ENCODE results near the gene SPOCD1.

DNA sequence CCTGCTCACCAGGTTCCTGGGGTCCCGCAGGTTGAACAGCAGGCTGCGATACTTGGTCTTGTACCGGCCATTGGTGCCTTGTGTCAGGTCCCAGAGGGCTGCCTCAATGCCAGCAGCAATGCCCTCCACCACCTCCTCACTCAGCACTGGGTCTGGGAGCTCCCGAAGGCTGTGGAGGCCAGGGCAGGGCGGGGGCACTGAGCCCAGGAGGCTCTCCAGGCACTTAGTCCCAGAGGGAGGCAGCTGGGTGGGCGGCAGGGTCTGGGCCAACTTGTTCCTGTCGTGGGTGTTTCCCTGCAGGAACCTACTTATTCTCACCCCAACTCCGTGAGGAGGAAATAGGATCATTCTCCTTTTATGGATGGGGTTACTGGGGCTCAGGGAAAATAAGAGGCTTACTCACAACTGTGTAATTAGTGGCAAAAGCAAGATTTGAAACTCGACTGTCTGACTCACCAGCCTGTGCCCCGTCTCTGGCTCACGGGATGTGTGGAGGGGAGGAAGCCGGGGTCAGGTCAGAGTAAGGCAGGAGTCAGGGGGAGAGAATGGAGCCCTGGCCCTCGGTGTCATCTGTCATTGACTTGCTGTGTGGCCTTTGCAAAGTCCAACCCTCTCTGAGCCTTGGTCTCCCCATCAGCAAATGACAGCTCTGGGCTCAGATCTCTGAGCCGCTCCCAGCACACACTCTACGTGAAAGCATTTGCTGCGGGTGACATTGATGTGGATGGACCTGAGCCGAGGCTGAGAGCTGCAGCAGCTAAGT, 17.2 kb downstream of the SPOCD1 start:
- TF ChIP-seq GABPA (IDR thresholded peaks at IDR 0.05; ENCODE audit: low read depth) (no peak), FOXM1 (IDR thresholded peaks at IDR 0.05; ENCODE audit: low read depth) (no peak), POLR2AphosphoS5 (IDR thresholded peaks at IDR 0.05; ENCODE audit: low read depth, low read length) (no peak), MEF2A (IDR thresholded peaks at IDR 0.05; ENCODE audit: borderline replicate concordance, low read depth) (no peak), NFIC (IDR thresholded peaks at IDR 0.05; ENCODE audit: borderline replicate concordance) (no peak), RFX5 (IDR thresholded peaks at IDR 0.05; ENCODE audit: low read length) (no peak), ELF1 (IDR thresholded peaks at IDR 0.05) (no peak), NRF1 (IDR thresholded peaks at IDR 0.05; ENCODE audit: low read depth, low read length) (no peak), EZH2phosphoT487 (IDR thresholded peaks at IDR 0.05; ENCODE audit: borderline replicate concordance, low read depth) (no peak), TAF1 (IDR thresholded peaks at IDR 0.05; ENCODE audit: borderline replicate concordance, low read depth, low read length) (no peak)
- TF ChIP-seq, protein P1, sequence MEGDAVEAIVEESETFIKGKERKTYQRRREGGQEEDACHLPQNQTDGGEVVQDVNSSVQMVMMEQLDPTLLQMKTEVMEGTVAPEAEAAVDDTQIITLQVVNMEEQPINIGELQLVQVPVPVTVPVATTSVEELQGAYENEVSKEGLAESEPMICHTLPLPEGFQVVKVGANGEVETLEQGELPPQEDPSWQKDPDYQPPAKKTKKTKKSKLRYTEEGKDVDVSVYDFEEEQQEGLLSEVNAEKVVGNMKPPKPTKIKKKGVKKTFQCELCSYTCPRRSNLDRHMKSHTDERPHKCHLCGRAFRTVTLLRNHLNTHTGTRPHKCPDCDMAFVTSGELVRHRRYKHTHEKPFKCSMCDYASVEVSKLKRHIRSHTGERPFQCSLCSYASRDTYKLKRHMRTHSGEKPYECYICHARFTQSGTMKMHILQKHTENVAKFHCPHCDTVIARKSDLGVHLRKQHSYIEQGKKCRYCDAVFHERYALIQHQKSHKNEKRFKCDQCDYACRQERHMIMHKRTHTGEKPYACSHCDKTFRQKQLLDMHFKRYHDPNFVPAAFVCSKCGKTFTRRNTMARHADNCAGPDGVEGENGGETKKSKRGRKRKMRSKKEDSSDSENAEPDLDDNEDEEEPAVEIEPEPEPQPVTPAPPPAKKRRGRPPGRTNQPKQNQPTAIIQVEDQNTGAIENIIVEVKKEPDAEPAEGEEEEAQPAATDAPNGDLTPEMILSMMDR (IDR thresholded peaks at IDR 0.05) = no peak
- TF ChIP-seq, protein P2, sequence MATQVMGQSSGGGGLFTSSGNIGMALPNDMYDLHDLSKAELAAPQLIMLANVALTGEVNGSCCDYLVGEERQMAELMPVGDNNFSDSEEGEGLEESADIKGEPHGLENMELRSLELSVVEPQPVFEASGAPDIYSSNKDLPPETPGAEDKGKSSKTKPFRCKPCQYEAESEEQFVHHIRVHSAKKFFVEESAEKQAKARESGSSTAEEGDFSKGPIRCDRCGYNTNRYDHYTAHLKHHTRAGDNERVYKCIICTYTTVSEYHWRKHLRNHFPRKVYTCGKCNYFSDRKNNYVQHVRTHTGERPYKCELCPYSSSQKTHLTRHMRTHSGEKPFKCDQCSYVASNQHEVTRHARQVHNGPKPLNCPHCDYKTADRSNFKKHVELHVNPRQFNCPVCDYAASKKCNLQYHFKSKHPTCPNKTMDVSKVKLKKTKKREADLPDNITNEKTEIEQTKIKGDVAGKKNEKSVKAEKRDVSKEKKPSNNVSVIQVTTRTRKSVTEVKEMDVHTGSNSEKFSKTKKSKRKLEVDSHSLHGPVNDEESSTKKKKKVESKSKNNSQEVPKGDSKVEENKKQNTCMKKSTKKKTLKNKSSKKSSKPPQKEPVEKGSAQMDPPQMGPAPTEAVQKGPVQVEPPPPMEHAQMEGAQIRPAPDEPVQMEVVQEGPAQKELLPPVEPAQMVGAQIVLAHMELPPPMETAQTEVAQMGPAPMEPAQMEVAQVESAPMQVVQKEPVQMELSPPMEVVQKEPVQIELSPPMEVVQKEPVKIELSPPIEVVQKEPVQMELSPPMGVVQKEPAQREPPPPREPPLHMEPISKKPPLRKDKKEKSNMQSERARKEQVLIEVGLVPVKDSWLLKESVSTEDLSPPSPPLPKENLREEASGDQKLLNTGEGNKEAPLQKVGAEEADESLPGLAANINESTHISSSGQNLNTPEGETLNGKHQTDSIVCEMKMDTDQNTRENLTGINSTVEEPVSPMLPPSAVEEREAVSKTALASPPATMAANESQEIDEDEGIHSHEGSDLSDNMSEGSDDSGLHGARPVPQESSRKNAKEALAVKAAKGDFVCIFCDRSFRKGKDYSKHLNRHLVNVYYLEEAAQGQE (IDR thresholded peaks at IDR 0.05; ENCODE audit: low read depth, low read length) = no peak
- TF ChIP-seq, protein P3, sequence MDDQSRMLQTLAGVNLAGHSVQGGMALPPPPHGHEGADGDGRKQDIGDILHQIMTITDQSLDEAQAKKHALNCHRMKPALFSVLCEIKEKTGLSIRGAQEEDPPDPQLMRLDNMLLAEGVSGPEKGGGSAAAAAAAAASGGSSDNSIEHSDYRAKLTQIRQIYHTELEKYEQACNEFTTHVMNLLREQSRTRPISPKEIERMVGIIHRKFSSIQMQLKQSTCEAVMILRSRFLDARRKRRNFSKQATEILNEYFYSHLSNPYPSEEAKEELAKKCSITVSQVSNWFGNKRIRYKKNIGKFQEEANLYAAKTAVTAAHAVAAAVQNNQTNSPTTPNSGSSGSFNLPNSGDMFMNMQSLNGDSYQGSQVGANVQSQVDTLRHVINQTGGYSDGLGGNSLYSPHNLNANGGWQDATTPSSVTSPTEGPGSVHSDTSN (IDR thresholded peaks at IDR 0.05) = peak; percentile 33

Measured in SK-N-SH (cell line).